ENCODE results near the gene KAZN. TPM values are rescaled to one million over a fixed set of nuclear protein-coding genes. Genes with fewer than 3 reads are reported as not detected.

KAZN gene
- polyA plus RNA-seq, 4 donors, result 3.0 to 39.5 (median 4.4) TPM

DNA sequence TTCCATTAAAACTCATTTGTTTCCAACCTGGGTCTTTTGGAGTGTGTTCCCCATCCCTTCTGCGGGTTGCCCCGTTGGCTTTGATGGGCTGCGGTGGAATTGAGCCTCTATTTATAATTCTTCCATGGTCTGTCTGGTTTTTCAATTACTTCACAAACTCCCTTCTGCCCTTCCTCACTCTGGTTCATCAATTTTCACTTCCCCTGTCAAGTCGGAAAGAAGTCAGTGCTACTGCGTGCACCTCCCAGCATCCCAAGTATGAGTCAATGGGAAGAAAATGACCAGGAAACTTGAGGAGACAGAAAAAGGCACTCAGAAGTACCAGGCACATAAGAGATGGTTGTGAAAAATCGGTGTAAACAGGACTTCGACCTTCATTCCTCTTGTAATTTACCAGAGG is 126.2 kb downstream of the KAZN start:
- H3K27ac ChIP-seq (ENCODE audit: low read depth in 1 of 3, low read length in 2 of 3), result no peak overlapping the region
- H3K9me3 ChIP-seq (ENCODE audit: control insufficient read depth in 2 of 2, insufficient read depth in 1 of 2, low read depth in 1 of 2, low read length in 1 of 2), result no peaks in the 10 kb centered on the region
- H3K4me1 ChIP-seq (ENCODE audit: control insufficient read depth in 3 of 3, insufficient read depth in 2 of 3, low read depth in 1 of 3, low read length in 2 of 3), result no peaks in the 10 kb centered on the region
- FAIRE-seq, result no peak
- no peaks in the 10 kb centered on the region for H3K27me3 ChIP-seq (ENCODE audit: control insufficient read depth in 3 of 3, insufficient read depth in 3 of 3, low read length in 3 of 3)
- no peak for DNase-seq
- WGBS, 3 donors, result 72 to 81% (median 80%) methylated on average over 7 of the region's 7 CpGs
- H3K4me3 ChIP-seq (ENCODE audit: low read depth in 1 of 3, low read length in 3 of 3), result no peak overlapping the region
- no peaks in the 10 kb centered on the region for H3K36me3 ChIP-seq (ENCODE audit: control insufficient read depth in 3 of 3, insufficient read depth in 2 of 3, low read depth in 1 of 3, low read length in 3 of 3)

DNA sequence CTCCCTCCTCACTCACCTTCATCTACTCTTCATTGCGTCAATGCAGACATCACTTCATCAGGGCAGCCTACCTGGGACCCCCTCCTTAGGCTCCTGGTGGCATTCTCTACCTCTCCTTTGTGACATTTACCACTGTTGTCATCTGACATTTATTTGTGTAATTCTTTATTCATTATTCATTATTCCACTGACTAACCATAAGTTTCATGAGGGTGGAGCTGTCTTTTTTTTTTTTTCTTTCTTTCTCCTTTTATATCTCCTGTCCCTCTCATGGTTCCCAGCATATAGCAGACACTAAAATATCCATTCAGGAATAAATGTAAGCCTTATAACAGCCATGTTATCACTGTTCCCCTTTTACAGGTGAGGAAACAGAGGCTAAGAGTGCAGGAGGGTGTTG is 126.8 kb downstream of the KAZN start:
- DNase-seq (no peak), FAIRE-seq (no peak)
- Histone ChIP-seq H3K27me3 (ENCODE audit: control insufficient read depth in 3 of 3, insufficient read depth in 3 of 3, low read length in 3 of 3) (no peaks in the 10 kb centered on the region), H3K27ac (ENCODE audit: low read depth in 1 of 3, low read length in 2 of 3) (no peak overlapping the region), H3K9me3 (ENCODE audit: control insufficient read depth in 2 of 2, insufficient read depth in 1 of 2, low read depth in 1 of 2, low read length in 1 of 2) (no peaks in the 10 kb centered on the region), H3K36me3 (ENCODE audit: control insufficient read depth in 3 of 3, insufficient read depth in 2 of 3, low read depth in 1 of 3, low read length in 3 of 3) (no peaks in the 10 kb centered on the region), H3K4me1 (ENCODE audit: control insufficient read depth in 3 of 3, insufficient read depth in 2 of 3, low read depth in 1 of 3, low read length in 2 of 3) (no peaks in the 10 kb centered on the region), H3K4me3 (ENCODE audit: low read depth in 1 of 3, low read length in 3 of 3) (no peak overlapping the region)
- WGBS, 3 donors, result 96 to 100% (median 100%) methylated on average over 1 of the region's 1 CpG

DNA sequence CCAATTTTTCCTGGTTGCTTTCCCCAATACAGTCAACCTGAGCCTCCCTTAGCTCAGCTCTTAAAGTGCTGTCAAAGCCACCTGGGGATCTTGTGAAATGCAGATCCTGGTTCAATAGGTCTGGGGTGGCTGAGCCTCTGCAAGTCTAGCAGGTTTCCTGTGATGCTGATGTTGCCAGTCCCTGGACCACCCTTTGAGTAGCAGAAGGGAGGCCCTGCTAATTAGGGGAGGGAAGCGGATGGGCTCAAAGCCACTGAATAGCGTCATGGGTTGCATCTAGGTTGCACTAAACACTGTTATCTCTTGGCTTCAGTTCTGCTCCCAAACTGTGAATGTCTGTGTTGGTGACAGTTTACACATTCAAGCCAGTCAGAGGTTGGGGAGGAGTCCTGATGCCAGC is 127.2 kb downstream of the KAZN start:
- Histone ChIP-seq H3K4me3 (ENCODE audit: low read depth in 1 of 3, low read length in 3 of 3) (no peak overlapping the region), H3K9me3 (ENCODE audit: control insufficient read depth in 2 of 2, insufficient read depth in 1 of 2, low read depth in 1 of 2, low read length in 1 of 2) (no peaks in the 10 kb centered on the region), H3K27ac (ENCODE audit: low read depth in 1 of 3, low read length in 2 of 3) (no peak overlapping the region), H3K4me1 (ENCODE audit: control insufficient read depth in 3 of 3, insufficient read depth in 2 of 3, low read depth in 1 of 3, low read length in 2 of 3) (no peaks in the 10 kb centered on the region), H3K36me3 (ENCODE audit: control insufficient read depth in 3 of 3, insufficient read depth in 2 of 3, low read depth in 1 of 3, low read length in 3 of 3) (no peaks in the 10 kb centered on the region), H3K27me3 (ENCODE audit: control insufficient read depth in 3 of 3, insufficient read depth in 3 of 3, low read length in 3 of 3) (no peaks in the 10 kb centered on the region)
- DNase-seq (no peak), FAIRE-seq (no peak)
- WGBS, 3 donors, result 65 to 81% (median 71%) methylated on average over 2 of the region's 2 CpGs

DNA sequence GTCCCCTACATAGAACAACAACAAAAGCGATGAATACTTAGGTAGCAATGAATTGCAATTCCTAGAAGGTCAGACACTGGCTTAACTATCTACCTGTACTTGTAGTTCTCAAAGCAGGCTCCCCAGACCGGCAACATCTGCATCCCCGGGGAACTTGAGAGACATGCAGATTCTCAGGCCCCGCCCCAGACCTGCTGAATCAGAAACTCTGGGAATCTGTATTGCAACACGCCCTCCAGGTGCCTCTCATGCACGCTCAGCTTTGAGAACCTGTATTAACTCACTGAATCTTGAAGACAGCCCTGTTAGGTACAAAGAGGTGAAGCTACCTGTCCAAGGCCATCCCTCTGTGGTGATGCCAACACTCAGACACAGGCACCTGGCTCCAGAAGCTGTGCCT is 128.1 kb downstream of the KAZN start:
- Histone ChIP-seq H3K27me3 (ENCODE audit: control insufficient read depth in 3 of 3, insufficient read depth in 3 of 3, low read length in 3 of 3) (no peaks in the 10 kb centered on the region), H3K4me3 (ENCODE audit: low read depth in 1 of 3, low read length in 3 of 3) (no peak overlapping the region), H3K4me1 (ENCODE audit: control insufficient read depth in 3 of 3, insufficient read depth in 2 of 3, low read depth in 1 of 3, low read length in 2 of 3) (no peaks in the 10 kb centered on the region), H3K36me3 (ENCODE audit: control insufficient read depth in 3 of 3, insufficient read depth in 2 of 3, low read depth in 1 of 3, low read length in 3 of 3) (no peaks in the 10 kb centered on the region), H3K9me3 (ENCODE audit: control insufficient read depth in 2 of 2, insufficient read depth in 1 of 2, low read depth in 1 of 2, low read length in 1 of 2) (no peaks in the 10 kb centered on the region), H3K27ac (ENCODE audit: low read depth in 1 of 3, low read length in 2 of 3) (no peak overlapping the region)
- WGBS, 3 donors, result 81 to 89% (median 81%) methylated on average over 6 of the region's 6 CpGs
- DNase-seq, result no peak
- no peak for FAIRE-seq

DNA sequence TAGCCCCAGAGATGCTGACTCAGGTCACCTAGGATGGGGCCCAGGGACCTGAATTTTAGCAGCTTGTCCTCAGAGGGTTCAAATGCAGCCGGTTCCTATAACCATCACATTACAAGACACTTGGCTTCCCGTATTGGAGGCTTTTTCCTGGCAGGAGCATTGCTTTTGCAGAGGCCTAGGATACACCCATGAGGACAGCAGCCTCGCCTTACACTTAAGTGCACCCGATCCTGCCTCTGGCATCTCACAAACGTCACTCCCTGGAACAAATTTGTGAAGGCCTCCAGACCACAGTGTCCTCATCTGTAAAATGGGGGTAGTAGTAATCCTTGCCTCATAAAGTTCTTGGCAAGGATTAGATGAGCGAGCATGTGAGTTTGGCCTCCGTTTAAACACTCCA is 130.0 kb downstream of the KAZN start:
- H3K9me3 ChIP-seq (ENCODE audit: control insufficient read depth in 2 of 2, insufficient read depth in 1 of 2, low read depth in 1 of 2, low read length in 1 of 2), result no peaks in the 10 kb centered on the region
- no peak overlapping the region for H3K4me3 ChIP-seq (ENCODE audit: low read depth in 1 of 3, low read length in 3 of 3)
- H3K36me3 ChIP-seq (ENCODE audit: control insufficient read depth in 3 of 3, insufficient read depth in 2 of 3, low read depth in 1 of 3, low read length in 3 of 3), result no peaks in the 10 kb centered on the region
- H3K27ac ChIP-seq (ENCODE audit: low read depth in 1 of 3, low read length in 2 of 3), result no peak overlapping the region
- DNase-seq (no peak), FAIRE-seq (no peak)
- H3K4me1 ChIP-seq (ENCODE audit: control insufficient read depth in 3 of 3, insufficient read depth in 2 of 3, low read depth in 1 of 3, low read length in 2 of 3), result peaks cover 0 to 7% (median 0%) of the 10 kb centered on the region in 3 donors
- WGBS, 3 donors, result 82 to 86% (median 85%) methylated on average over 7 of the region's 7 CpGs
- H3K27me3 ChIP-seq (ENCODE audit: control insufficient read depth in 3 of 3, insufficient read depth in 3 of 3, low read length in 3 of 3), result no peaks in the 10 kb centered on the region

DNA sequence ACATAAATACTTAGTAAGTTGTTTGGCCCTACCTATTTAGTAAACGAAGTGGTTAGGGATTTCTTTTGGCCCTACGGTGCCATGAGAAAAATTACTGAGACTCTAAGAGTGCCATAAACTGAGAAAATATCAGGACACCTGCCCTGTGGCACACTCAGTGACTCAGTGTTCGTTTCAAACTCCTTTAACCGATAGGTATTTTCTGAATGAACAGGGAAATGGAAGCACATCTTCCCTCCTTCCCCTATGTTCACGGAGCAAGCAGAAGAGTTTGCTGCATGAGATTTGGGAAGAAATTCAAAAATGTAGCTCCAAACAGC is 134.2 kb downstream of the KAZN start:
- Histone ChIP-seq H3K4me1 (ENCODE audit: control insufficient read depth in 3 of 3, insufficient read depth in 2 of 3, low read depth in 1 of 3, low read length in 2 of 3) (peaks cover 0 to 7% (median 0%) of the 10 kb centered on the region in 3 donors), H3K9me3 (ENCODE audit: control insufficient read depth in 2 of 2, insufficient read depth in 1 of 2, low read depth in 1 of 2, low read length in 1 of 2) (no peaks in the 10 kb centered on the region), H3K27me3 (ENCODE audit: control insufficient read depth in 3 of 3, insufficient read depth in 3 of 3, low read length in 3 of 3) (no peaks in the 10 kb centered on the region), H3K4me3 (ENCODE audit: low read depth in 1 of 3, low read length in 3 of 3) (no peak overlapping the region), H3K36me3 (ENCODE audit: control insufficient read depth in 3 of 3, insufficient read depth in 2 of 3, low read depth in 1 of 3, low read length in 3 of 3) (no peaks in the 10 kb centered on the region), H3K27ac (ENCODE audit: low read depth in 1 of 3, low read length in 2 of 3) (no peak overlapping the region)
- 31 to 54% (median 36%) methylated on average over 5 of the region's 5 CpGs for WGBS, 3 donors
- FAIRE-seq (no peak), DNase-seq (no peak)

DNA sequence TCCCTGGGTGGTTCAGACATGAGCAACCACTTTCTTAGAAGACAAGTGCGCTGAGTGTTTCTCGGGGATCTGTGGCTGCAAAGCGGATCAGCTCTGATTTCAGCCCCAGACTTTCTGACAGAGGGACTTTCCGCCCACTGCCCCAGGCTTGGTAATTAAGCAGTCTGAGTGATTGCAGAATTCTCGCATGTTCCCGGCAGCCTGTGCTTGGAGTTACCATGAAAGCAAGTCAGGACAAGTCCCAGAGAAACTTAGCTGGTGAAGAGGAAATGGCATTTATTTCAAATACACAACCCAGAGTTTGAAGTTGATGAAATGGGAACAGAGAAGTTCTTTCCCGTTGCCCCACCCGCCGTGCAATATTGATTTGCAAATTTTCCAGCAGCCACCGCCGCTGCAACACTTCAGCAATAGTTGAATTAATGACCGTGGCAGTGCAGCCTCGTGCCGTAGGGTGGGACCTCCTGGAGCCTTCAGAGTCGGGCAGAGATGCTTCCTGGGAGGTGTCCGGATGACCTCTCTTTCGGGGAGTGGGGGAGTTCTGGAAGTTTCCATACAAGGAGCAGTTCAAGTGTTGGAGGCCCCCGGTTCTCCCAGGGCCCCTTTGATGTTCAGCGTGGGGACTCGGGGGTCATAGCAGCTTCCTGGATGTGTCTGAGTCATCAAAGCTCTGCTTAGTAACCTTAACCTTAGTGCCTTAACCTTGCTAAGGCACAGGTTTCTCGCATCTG is 134.7 kb downstream of the KAZN start:
- H3K36me3 ChIP-seq (ENCODE audit: control insufficient read depth in 3 of 3, insufficient read depth in 2 of 3, low read depth in 1 of 3, low read length in 3 of 3), result no peaks in the 10 kb centered on the region
- WGBS, 3 donors, result 46 to 66% (median 59%) methylated on average over 21 of the region's 21 CpGs
- H3K27ac ChIP-seq (ENCODE audit: low read depth in 1 of 3, low read length in 2 of 3), result no peak overlapping the region
- DNase-seq, result no peak
- H3K27me3 ChIP-seq (ENCODE audit: control insufficient read depth in 3 of 3, insufficient read depth in 3 of 3, low read length in 3 of 3), result no peaks in the 10 kb centered on the region
- no peaks in the 10 kb centered on the region for H3K9me3 ChIP-seq (ENCODE audit: control insufficient read depth in 2 of 2, insufficient read depth in 1 of 2, low read depth in 1 of 2, low read length in 1 of 2)
- no peak overlapping the region for H3K4me3 ChIP-seq (ENCODE audit: low read depth in 1 of 3, low read length in 3 of 3)
- peaks cover 0 to 7% (median 0%) of the 10 kb centered on the region in 3 donors for H3K4me1 ChIP-seq (ENCODE audit: control insufficient read depth in 3 of 3, insufficient read depth in 2 of 3, low read depth in 1 of 3, low read length in 2 of 3)
- no peak for FAIRE-seq

DNA sequence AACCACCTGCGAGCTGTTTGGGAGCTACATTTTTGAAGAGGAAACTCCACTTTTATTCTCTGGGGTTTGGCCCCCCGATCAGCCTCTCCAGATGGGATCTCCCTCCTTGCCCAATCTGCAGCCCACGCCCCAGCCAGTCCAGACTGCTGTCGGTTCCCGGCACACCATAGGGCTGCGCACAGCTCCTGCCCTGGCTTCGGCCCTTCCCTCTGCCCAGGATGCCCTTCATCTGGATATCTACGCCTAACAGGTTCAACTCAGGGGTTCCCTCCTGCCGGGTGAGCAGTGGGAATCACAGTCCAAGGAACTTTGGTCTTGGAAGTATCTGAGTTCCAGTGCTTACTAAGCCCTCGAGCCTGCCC is 135.3 kb downstream of the KAZN start:
- FAIRE-seq (no peak), DNase-seq (no peak)
- Histone ChIP-seq H3K4me1 (ENCODE audit: control insufficient read depth in 3 of 3, insufficient read depth in 2 of 3, low read depth in 1 of 3, low read length in 2 of 3) (peaks cover 0 to 7% (median 0%) of the 10 kb centered on the region in 3 donors), H3K9me3 (ENCODE audit: control insufficient read depth in 2 of 2, insufficient read depth in 1 of 2, low read depth in 1 of 2, low read length in 1 of 2) (no peaks in the 10 kb centered on the region), H3K27me3 (ENCODE audit: control insufficient read depth in 3 of 3, insufficient read depth in 3 of 3, low read length in 3 of 3) (no peaks in the 10 kb centered on the region), H3K36me3 (ENCODE audit: control insufficient read depth in 3 of 3, insufficient read depth in 2 of 3, low read depth in 1 of 3, low read length in 3 of 3) (no peaks in the 10 kb centered on the region), H3K27ac (ENCODE audit: low read depth in 1 of 3, low read length in 2 of 3) (no peak overlapping the region), H3K4me3 (ENCODE audit: low read depth in 1 of 3, low read length in 3 of 3) (no peak overlapping the region)
- 80 to 82% (median 81%) methylated on average over 10 of the region's 10 CpGs for WGBS, 3 donors

DNA sequence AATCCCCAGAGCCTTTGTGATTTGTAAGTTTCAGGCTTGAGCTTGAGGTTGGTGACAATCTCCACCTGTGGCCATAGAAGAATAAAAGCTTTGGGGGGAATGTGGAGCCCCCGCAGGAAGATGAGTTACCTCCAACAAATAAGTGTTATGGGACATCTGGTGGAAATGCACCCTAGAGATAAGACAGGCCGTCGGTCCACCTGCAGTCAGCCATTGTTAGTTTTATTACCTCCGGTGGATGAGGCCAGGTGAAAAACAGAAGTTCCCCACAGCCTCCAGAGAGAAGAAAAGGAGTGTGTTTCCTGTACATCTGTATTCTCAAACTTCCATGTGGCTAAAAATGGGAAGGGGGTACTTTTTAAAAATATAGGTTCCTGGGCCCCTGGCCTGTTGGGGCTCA is 137.4 kb downstream of the KAZN start:
- H3K27ac ChIP-seq (ENCODE audit: low read depth in 1 of 3, low read length in 2 of 3), result no peak overlapping the region
- no peak overlapping the region for H3K4me3 ChIP-seq (ENCODE audit: low read depth in 1 of 3, low read length in 3 of 3)
- no peaks in the 10 kb centered on the region for H3K9me3 ChIP-seq (ENCODE audit: control insufficient read depth in 2 of 2, insufficient read depth in 1 of 2, low read depth in 1 of 2, low read length in 1 of 2)
- peaks cover 0 to 7% (median 0%) of the 10 kb centered on the region in 3 donors for H3K4me1 ChIP-seq (ENCODE audit: control insufficient read depth in 3 of 3, insufficient read depth in 2 of 3, low read depth in 1 of 3, low read length in 2 of 3)
- H3K36me3 ChIP-seq (ENCODE audit: control insufficient read depth in 3 of 3, insufficient read depth in 2 of 3, low read depth in 1 of 3, low read length in 3 of 3), result no peaks in the 10 kb centered on the region
- 13 to 35% (median 15%) methylated on average over 4 of the region's 4 CpGs for WGBS, 3 donors
- no peaks in the 10 kb centered on the region for H3K27me3 ChIP-seq (ENCODE audit: control insufficient read depth in 3 of 3, insufficient read depth in 3 of 3, low read length in 3 of 3)
- no peak for FAIRE-seq
- peak in 1 of 2 donors; percentile 33 for DNase-seq

All from small intestine (tissue), 7 donors.